ENCODE data around the gene MANEAL. TPM values are rescaled to one million over a fixed set of nuclear protein-coding genes. Genes with fewer than 3 reads are reported as not detected.

The MANEAL gene
- total RNA-seq, 1 donor from 2014 or later: 1.4 TPM

GRCh38 chr1:37811027-37811655 is 17.5 kb downstream of the MANEAL start:
- Mint-ChIP-seq H3K36me3 (ENCODE audit: low read depth, unreplicated experiment) (peaks cover 15% of the 10 kb centered on the region), H3K9me3 (ENCODE audit: unreplicated experiment) (no peaks in the 10 kb centered on the region), H3K4me1 (ENCODE audit: low read depth, unreplicated experiment) (peaks cover 8% of the 10 kb centered on the region), H3K27me3 (ENCODE audit: low read depth, unreplicated experiment) (no peaks in the 10 kb centered on the region), H3K4me3 (ENCODE audit: unreplicated experiment) (peak overlapping the region; percentile 20), H3K27ac (ENCODE audit: unreplicated experiment) (peak overlapping the region; percentile 69)
- H4K20me1 ChIP-seq (ENCODE audit: insufficient read depth, low read length): peaks cover 60% of the 10 kb centered on the region
- H3K4me3 ChIP-seq (ENCODE audit: insufficient read depth, low read depth, low read length): no peak overlapping the region
- no peak overlapping the region for H3K27ac ChIP-seq (ENCODE audit: low read depth, low read length)
- DNase-seq (ENCODE audit: low read depth): peak; percentile 44
- H3K4me2 ChIP-seq (ENCODE audit: low read length): no peak overlapping the region
- no peaks in the 10 kb centered on the region for H3K9me3 ChIP-seq (ENCODE audit: insufficient read depth, low read depth, low read length)
- peaks cover 19% of the 10 kb centered on the region for H3K4me1 ChIP-seq (ENCODE audit: insufficient read depth, low read length)
- H3K79me2 ChIP-seq (ENCODE audit: insufficient read depth, low read length): peaks cover 59% of the 10 kb centered on the region
- FAIRE-seq: peak; percentile 20
- H3K27me3 ChIP-seq (ENCODE audit: insufficient read depth, low read length): no peaks in the 10 kb centered on the region
- H3K36me3 ChIP-seq (ENCODE audit: insufficient read depth, low read length): peaks cover 8% of the 10 kb centered on the region
- no peak overlapping the region for H3K9ac ChIP-seq (ENCODE audit: low read length)
- TF ChIP-seq CTCF (IDR thresholded peaks at IDR 0.05; ENCODE audit: insufficient read depth, low read depth, low read length): peak; percentile 88
- no peak for TF ChIP-seq EZH2 (IDR thresholded peaks at IDR 0.05; ENCODE audit: insufficient read depth, low read length)
- no peak overlapping the region for H2AFZ ChIP-seq (ENCODE audit: low read depth, low read length)

- Mint-ChIP-seq H3K4me3 (ENCODE audit: unreplicated experiment) (no peak overlapping the region), H3K27ac (ENCODE audit: unreplicated experiment) (peak overlapping the region; percentile 58), H3K27me3 (ENCODE audit: low read depth, unreplicated experiment) (no peaks in the 10 kb centered on the region), H3K4me1 (ENCODE audit: low read depth, unreplicated experiment) (peaks cover 10% of the 10 kb centered on the region), H3K9me3 (ENCODE audit: unreplicated experiment) (no peaks in the 10 kb centered on the region), H3K36me3 (ENCODE audit: low read depth, unreplicated experiment) (peaks cover 24% of the 10 kb centered on the region)
- Histone ChIP-seq H3K27me3 (ENCODE audit: insufficient read depth, low read length) (no peaks in the 10 kb centered on the region), H3K4me2 (ENCODE audit: low read length) (no peak overlapping the region), H3K36me3 (ENCODE audit: insufficient read depth, low read length) (peaks cover 6% of the 10 kb centered on the region), H3K4me1 (ENCODE audit: insufficient read depth, low read length) (peaks cover 12% of the 10 kb centered on the region), H2AFZ (ENCODE audit: low read depth, low read length) (no peak overlapping the region), H4K20me1 (ENCODE audit: insufficient read depth, low read length) (peaks cover 54% of the 10 kb centered on the region), H3K4me3 (ENCODE audit: insufficient read depth, low read depth, low read length) (no peak overlapping the region), H3K27ac (ENCODE audit: low read depth, low read length) (no peak overlapping the region), H3K79me2 (ENCODE audit: insufficient read depth, low read length) (peaks cover 39% of the 10 kb centered on the region), H3K9me3 (ENCODE audit: insufficient read depth, low read depth, low read length) (no peaks in the 10 kb centered on the region), H3K9ac (ENCODE audit: low read length) (no peak overlapping the region)
- DNase-seq (ENCODE audit: low read depth) (no peak), FAIRE-seq (no peak)
- no peak for TF ChIP-seq EZH2 (IDR thresholded peaks at IDR 0.05; ENCODE audit: insufficient read depth, low read length)
Measured at GRCh38 chr1:37813529-37814145, 20.0 kb downstream of the MANEAL start.

- no peak overlapping the region for H2AFZ ChIP-seq (ENCODE audit: low read depth, low read length)
- Mint-ChIP-seq H3K36me3 (ENCODE audit: low read depth, unreplicated experiment) (peaks cover 24% of the 10 kb centered on the region), H3K4me1 (ENCODE audit: low read depth, unreplicated experiment) (peaks cover 9% of the 10 kb centered on the region), H3K27me3 (ENCODE audit: low read depth, unreplicated experiment) (no peaks in the 10 kb centered on the region), H3K9me3 (ENCODE audit: unreplicated experiment) (no peaks in the 10 kb centered on the region), H3K27ac (ENCODE audit: unreplicated experiment) (peak overlapping the region; percentile 58), H3K4me3 (ENCODE audit: unreplicated experiment) (no peak overlapping the region)
- H3K4me2 ChIP-seq (ENCODE audit: low read length): no peak overlapping the region
- DNase-seq (ENCODE audit: low read depth): no peak
- H3K79me2 ChIP-seq (ENCODE audit: insufficient read depth, low read length): peaks cover 35% of the 10 kb centered on the region
- no peaks in the 10 kb centered on the region for H3K9me3 ChIP-seq (ENCODE audit: insufficient read depth, low read depth, low read length)
- no peak overlapping the region for H3K9ac ChIP-seq (ENCODE audit: low read length)
- no peaks in the 10 kb centered on the region for H3K27me3 ChIP-seq (ENCODE audit: insufficient read depth, low read length)
- no peak overlapping the region for H3K27ac ChIP-seq (ENCODE audit: low read depth, low read length)
- FAIRE-seq: no peak
- peaks cover 6% of the 10 kb centered on the region for H3K36me3 ChIP-seq (ENCODE audit: insufficient read depth, low read length)
- H4K20me1 ChIP-seq (ENCODE audit: insufficient read depth, low read length): peaks cover 49% of the 10 kb centered on the region
- no peak for TF ChIP-seq CTCF (IDR thresholded peaks at IDR 0.05; ENCODE audit: insufficient read depth, low read depth, low read length)
- TF ChIP-seq EZH2 (IDR thresholded peaks at IDR 0.05; ENCODE audit: insufficient read depth, low read length): no peak
- H3K4me3 ChIP-seq (ENCODE audit: insufficient read depth, low read depth, low read length): no peak overlapping the region
- peaks cover 8% of the 10 kb centered on the region for H3K4me1 ChIP-seq (ENCODE audit: insufficient read depth, low read length)
Measured at GRCh38 chr1:37814252-37814651, 20.6 kb downstream of the MANEAL start.

Data from astrocyte (in vitro differentiated cells and primary cell).